GM13977 (cell line): ENCODE measurements around the gene FHIT.

ENCODE experiments used
- DNase-seq: peaks from one replicate; pipeline ENCODE4 v3.0.0; 2012; ENCODE audit warnings: low spot score
- CTCF ChIP-seq: IDR thresholded peaks from 2 replicates; pipeline ENCODE4 v1.5.1; 2012; ENCODE audit warnings: mild to moderate bottlenecking, control low read depth; ENCODE audit not compliant: insufficient read depth; ENCODE audit errors: extremely low read depth, missing control alignments
- in situ Hi-C: fragments of 300-500 bp; cut with MboI; formaldehyde crosslinking; loops from one replicate; pipeline ENCODE4 v1.12.0; 2022; ENCODE audit warnings: low sequenced_read_pairs, low pct_unique_long_range_greater_than_20kb, mixed read lengths, inconsistent platforms; ENCODE audit not compliant: unreplicated experiment

The FHIT gene

GRCh38 chr3:59997583-59997982 lies 1253.7 kb downstream of the FHIT start:
- no peak for DNase-seq
- TF ChIP-seq CTCF = no peak
- in situ Hi-C loops = no loop called here

GRCh38 chr3:59996056-59996455 lies 1255.2 kb downstream of the FHIT start:
- TF ChIP-seq CTCF = no peak
- no peak for DNase-seq
- in situ Hi-C loops = no loop called here

GRCh38 chr3:59995563-59995962 lies 1255.7 kb downstream of the FHIT start:
- in situ Hi-C loops = no loop called here
- no peak for TF ChIP-seq CTCF
- DNase-seq = no peak

- in situ Hi-C loops = no loop called here
- no peak for DNase-seq
- TF ChIP-seq CTCF = no peak
These were observed 1256.4 kb downstream of the FHIT start for GRCh38 chr3:59994732-59995304.

GRCh38 chr3:59992578-59992977 lies 1258.7 kb downstream of the FHIT start:
- in situ Hi-C loops = no loop called here
- TF ChIP-seq CTCF = no peak

GRCh38 chr3:59990915-59991314 lies 1260.3 kb downstream of the FHIT start:
- in situ Hi-C loops = no loop called here
- DNase-seq = no peak
- TF ChIP-seq CTCF = no peak

More at GRCh38 chr3:59992578-59992977, 1258.7 kb downstream of the FHIT start:
- DNase-seq = no peak

GRCh38 chr3:59982510-59982909 lies 1268.7 kb downstream of the FHIT start:
- TF ChIP-seq CTCF = no peak
- no peak for DNase-seq
- in situ Hi-C loops = no loop called here
